Fibroblast of the aortic adventitia (primary cell): ENCODE data around the gene ARL4A. TPM values are rescaled to one million over a fixed set of nuclear protein-coding genes. Genes with fewer than 3 reads are reported as not detected.

ENCODE experiments used
- DNase-seq: peaks from one replicate; pipeline ENCODE4 v3.0.0-alpha.2; 2010; ENCODE audit warnings: low read depth
- H3K4me3 ChIP-seq: 2 replicates; pipeline ENCODE4 v1.5.1; 2011; ENCODE audit warnings: low read depth, mild to moderate bottlenecking, control low read depth, low read length, moderate library complexity
- total RNA-seq: library from RNA; depleted of rRNA; stranded (reverse); fragments of >200 nt; gene quantifications from 2 replicates; pipeline ENCODE4 v1.2.3, GENCODE V29; 2012; ENCODE audit warnings: low replicate concordance
- TF ChIP-seq, protein P1 (sequence below): IDR thresholded peaks from 2 replicates; pipeline ENCODE4 v1.5.1; 2011; ENCODE audit warnings: mild to moderate bottlenecking, low read length, control low read depth, inconsistent platforms; ENCODE audit not compliant: insufficient read depth

The ARL4A gene, protein sequence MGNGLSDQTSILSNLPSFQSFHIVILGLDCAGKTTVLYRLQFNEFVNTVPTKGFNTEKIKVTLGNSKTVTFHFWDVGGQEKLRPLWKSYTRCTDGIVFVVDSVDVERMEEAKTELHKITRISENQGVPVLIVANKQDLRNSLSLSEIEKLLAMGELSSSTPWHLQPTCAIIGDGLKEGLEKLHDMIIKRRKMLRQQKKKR
- total RNA-seq = 13.2 and 25.8 TPM in 2 replicates

DNA sequence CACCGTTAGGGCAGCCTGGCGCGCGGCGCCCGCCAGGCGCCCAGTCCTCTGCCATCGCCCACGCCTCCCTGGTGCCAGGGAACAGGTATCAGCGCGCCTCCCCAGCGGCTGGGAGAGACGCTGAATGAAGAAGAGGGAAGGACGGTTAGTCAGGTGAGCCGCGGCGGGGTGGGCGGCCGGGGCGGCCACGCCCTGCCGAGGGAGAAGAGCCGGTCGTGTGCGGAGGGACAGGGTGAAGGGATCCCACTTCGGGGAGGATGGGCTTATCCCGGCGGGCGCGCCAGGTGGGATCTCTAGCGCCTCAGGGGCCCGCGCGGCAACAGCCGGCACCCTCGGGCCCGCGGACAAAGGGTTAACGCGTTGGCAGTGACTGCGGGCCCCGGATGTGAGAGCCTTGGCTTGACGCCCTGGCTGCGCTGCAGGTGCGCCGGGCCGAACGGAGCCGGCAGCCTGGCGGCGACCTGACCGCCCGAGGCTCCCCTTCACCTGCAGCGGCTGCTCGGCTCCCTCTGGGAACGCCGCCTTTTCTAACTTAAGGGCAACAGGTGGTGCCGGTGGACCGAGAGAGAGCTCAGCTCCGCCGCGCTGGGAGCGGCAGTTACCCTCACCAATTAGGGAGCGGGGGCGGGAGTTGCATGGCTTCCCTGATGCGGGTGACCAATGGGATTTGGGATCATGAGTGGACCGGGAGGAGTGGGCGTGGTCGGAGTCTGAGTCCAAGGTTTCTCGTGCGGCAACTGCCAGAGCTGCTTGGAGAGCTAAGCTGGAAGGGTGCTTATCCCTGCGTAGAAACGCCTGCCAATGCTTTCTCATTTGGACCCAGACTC is at the start of gene ARL4A:
TSS of gene ARL4A (plus strand) at position 743 of the 827 bp plus-strand sequence. CDS start 622 bp downstream, outside the sequence.
- peak; percentile 98 for DNase-seq
- H3K4me3 ChIP-seq = peak within 1 kb of the TSS; percentile 78
- TF ChIP-seq, protein P1, sequence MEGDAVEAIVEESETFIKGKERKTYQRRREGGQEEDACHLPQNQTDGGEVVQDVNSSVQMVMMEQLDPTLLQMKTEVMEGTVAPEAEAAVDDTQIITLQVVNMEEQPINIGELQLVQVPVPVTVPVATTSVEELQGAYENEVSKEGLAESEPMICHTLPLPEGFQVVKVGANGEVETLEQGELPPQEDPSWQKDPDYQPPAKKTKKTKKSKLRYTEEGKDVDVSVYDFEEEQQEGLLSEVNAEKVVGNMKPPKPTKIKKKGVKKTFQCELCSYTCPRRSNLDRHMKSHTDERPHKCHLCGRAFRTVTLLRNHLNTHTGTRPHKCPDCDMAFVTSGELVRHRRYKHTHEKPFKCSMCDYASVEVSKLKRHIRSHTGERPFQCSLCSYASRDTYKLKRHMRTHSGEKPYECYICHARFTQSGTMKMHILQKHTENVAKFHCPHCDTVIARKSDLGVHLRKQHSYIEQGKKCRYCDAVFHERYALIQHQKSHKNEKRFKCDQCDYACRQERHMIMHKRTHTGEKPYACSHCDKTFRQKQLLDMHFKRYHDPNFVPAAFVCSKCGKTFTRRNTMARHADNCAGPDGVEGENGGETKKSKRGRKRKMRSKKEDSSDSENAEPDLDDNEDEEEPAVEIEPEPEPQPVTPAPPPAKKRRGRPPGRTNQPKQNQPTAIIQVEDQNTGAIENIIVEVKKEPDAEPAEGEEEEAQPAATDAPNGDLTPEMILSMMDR = peak; percentile 45

DNA sequence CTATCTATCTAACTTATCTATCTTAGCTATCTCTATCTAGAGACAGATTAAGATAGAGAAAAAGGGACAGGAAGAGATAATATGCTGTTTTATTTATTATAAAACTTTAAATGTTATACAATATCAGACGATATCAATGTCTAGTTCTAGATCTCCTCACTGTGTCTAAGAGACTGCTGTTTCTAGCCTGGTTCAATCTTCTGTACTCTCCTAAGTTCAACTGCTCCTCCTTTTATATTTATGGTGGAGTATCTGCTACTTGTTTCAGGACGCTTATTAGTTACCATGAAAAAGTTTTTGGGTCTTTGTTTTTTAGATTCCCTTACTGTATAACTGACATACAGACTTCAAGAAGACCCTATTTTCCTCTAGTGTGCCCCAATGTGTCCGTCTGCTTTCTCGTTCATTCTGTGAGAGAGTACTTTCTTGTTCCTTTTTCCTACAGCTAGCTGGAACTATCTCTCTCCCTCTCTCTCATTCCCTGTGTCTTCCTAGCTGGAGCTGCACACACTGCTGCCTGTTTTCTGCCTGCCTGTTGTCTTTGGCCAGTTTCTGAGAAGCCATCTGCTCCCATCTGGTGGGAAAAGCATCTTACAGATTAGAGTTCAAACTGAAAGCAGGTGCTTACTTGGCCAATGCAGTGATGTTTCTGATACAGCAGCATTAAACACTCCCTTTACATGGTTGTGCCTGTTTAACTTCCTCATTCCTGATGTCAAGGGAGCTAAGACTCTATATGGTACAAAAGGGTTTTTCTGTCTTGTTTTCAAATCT is 49.4 kb upstream of the ARL4A start:
- peak; percentile 47 for DNase-seq
- TF ChIP-seq, protein P1 = no peak
- H3K4me3 ChIP-seq = peak overlapping the region; percentile 39

DNA sequence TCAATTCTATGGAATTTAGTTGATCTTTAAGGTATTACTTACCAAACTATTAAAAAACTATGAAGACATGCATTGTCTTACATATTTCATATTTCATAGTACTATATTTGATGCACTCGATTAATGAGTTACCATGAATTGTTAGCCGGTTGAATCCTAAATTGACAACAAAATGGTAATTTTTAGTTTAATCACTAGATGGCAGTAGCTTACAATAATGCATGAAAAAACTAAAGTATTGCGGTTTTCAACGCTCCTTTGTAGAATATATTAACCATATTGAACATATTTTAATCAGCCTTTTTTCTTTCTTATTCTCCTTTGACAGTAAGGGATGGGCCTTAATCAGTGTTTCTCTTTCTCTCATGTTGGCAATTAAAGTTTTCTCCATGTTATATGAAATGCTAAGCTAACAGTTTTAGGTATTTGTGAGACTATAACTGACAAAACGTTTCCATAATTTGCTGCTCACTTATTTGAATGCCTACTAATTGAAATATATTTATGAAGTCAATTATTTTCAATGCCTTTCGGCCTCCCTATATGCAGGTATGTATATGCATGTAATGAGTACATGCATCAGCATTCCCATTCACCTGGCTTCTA is 48.5 kb upstream of the ARL4A start:
- peak; percentile 62 for DNase-seq
- TF ChIP-seq, protein P1 = peak; percentile 50
- no peak overlapping the region for H3K4me3 ChIP-seq

GRCh38 chr7:12640299-12641096 is 46.9 kb upstream of the ARL4A start:
- TF ChIP-seq, protein P1 = no peak
- no peak overlapping the region for H3K4me3 ChIP-seq
- no peak for DNase-seq

DNA sequence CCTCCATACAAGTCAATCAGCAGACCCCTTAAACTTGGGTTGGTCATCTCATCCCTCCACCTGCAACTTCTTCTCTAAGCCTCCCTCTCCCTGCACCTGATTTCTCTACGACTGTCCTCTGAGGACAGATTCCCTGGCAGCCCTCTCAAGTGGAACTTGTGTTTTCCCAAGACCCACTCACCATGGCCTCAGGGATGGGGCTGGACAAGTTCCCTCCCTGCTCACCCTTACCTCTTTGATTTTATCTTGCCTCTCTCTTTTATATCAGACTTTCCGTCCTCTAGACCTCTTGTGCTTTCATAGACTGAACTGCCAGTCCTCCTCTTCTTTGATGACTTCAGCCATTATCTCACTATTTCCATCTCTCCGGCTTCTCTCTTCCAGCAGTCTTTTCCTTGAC is 46.2 kb upstream of the ARL4A start:
- H3K4me3 ChIP-seq = no peak overlapping the region
- TF ChIP-seq, protein P1 = no peak
- DNase-seq = no peak
